Vein endothelial cell (primary cell): Measurements from ENCODE around the gene PLEK2. TPM values are rescaled to one million over a fixed set of nuclear protein-coding genes. Genes with fewer than 3 reads are reported as not detected.

Source experiments
- small RNA-seq: library from RNA; depleted of rRNA; stranded (forward); fragments of <200 nt; gene quantifications from one replicate; pipeline ENCODE3, GENCODE V24; 2012
- total RNA-seq: library from RNA; depleted of rRNA; stranded (reverse); fragments of >200 nt; gene quantifications from 2 replicates; pipeline ENCODE4 v1.2.3, GENCODE V29; 2012

PLEK2 gene, protein sequence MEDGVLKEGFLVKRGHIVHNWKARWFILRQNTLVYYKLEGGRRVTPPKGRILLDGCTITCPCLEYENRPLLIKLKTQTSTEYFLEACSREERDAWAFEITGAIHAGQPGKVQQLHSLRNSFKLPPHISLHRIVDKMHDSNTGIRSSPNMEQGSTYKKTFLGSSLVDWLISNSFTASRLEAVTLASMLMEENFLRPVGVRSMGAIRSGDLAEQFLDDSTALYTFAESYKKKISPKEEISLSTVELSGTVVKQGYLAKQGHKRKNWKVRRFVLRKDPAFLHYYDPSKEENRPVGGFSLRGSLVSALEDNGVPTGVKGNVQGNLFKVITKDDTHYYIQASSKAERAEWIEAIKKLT
- total RNA-seq, result 1.6 and 2.9 TPM in 2 replicates

GRCh38 chr14:67411820-67412421 lies at the start of gene PLEK2:
PLEK2 (minus strand) TSS chr14:67412165; CDS start chr14:67412059, 106 bp downstream.

DNA sequence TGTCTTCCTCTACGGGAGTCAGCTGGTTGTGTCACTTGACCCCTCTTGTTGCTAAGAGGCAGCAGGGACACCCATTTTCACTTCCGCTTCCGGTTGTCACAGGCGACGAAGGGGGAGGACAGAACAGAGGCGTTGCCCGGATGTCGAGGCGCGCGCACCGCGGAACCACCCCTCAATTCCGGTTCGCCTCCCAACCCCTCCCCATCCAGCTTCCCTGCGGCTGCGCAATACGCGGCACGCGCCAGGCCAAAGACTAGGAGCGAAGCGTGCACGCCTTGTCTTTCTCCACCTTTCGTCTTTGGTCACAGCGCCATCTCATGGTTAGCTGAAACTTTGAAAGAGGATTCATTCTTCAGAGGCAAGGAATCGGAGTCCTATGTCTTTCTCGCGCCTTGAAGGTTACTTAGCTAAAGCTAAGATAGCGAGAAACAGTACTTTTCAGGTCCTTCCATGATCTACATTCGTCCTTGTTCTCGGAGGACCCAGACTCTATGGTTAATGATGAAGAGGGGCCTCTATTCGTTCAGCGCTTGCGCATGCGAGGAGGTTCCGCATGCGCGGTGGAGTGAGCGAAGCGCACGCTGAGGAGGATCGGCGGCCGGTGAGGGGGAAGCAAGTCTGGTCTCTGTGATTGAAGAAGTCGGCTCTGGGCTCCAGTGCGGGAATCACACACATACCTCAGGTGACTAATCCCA lies 52.0 kb downstream of the PLEK2 start, which contains the start of the genes ATP6V1D and EIF2S1:
Gene ATP6V1D, minus strand, starts transcription at position 30 of the 695 bp plus-strand sequence. CDS start 106 bp downstream, outside the sequence.
Gene EIF2S1, plus strand, starts transcription at position 554 of the 695 bp plus-strand sequence. CDS start 4,440 bp downstream, outside the sequence.

Small RNA genes within 50 kb of the gene (small RNA-seq; reads per million reads assigned to genes)
- gene MIR5694 (not detected), gene RF00019 (not detected)

Other genes starting within 250 kb of the PLEK2 start
- gene GARIN2, start 222.7 kb downstream of the PLEK2 start, total RNA-seq, result 0.19 TPM in 1 of 2 replicates, not detected in the other
- 20.6 and 25.1 TPM in 2 replicates for gene PALS1, start 170.7 kb downstream of the PLEK2 start, total RNA-seq
- gene ATP6V1D, start 52.4 kb downstream of the PLEK2 start, total RNA-seq, result 72.2 and 85.7 TPM in 2 replicates
- 184 and 191 TPM in 2 replicates for gene EIF2S1, start 51.8 kb downstream of the PLEK2 start, total RNA-seq
- gene TMEM229B, start 76.6 kb upstream of the PLEK2 start, total RNA-seq, result under 0.01 TPM in 2 replicates
- gene PLEKHH1, start 121.1 kb upstream of the PLEK2 start, total RNA-seq, result 0.10 and 0.33 TPM in 2 replicates
- gene PIGH, start 188.1 kb upstream of the PLEK2 start, total RNA-seq, result 9.2 and 10.8 TPM in 2 replicates
- 18.5 and 20.6 TPM in 2 replicates for gene ARG2, start 207.8 kb upstream of the PLEK2 start, total RNA-seq